ENCODE measurements around the gene SPEM1. TPM values are rescaled to one million over a fixed set of nuclear protein-coding genes. Genes with fewer than 3 reads are reported as not detected.

SPEM1 gene
- total RNA-seq, 1 donor from 2014 or later = 0.23 TPM

GRCh38 chr17:7414837-7415236, 5.3 kb upstream of the SPEM1 start:
- no peaks in the 10 kb centered on the region for H3K27me3 Mint-ChIP-seq (ENCODE audit: low read depth, unreplicated experiment)
- H3K27ac ChIP-seq (ENCODE audit: low read depth, low read length) = no peak overlapping the region
- H3K4me2 ChIP-seq (ENCODE audit: low read length) = no peak overlapping the region
- H2AFZ ChIP-seq (ENCODE audit: low read depth, low read length) = no peak overlapping the region
- peaks cover 4% of the 10 kb centered on the region for H3K4me1 Mint-ChIP-seq (ENCODE audit: low read depth, unreplicated experiment)
- TF ChIP-seq CTCF (IDR thresholded peaks at IDR 0.05; ENCODE audit: insufficient read depth, low read depth, low read length) (no peak), EZH2 (IDR thresholded peaks at IDR 0.05; ENCODE audit: insufficient read depth, low read length) (no peak)
- FAIRE-seq = no peak
- no peaks in the 10 kb centered on the region for H3K79me2 ChIP-seq (ENCODE audit: insufficient read depth, low read length)
- peaks cover 38% of the 10 kb centered on the region for H3K36me3 Mint-ChIP-seq (ENCODE audit: low read depth, unreplicated experiment)
- no peak overlapping the region for H3K4me3 ChIP-seq (ENCODE audit: insufficient read depth, low read depth, low read length)
- no peak overlapping the region for H3K4me3 Mint-ChIP-seq (ENCODE audit: unreplicated experiment)
- H3K9ac ChIP-seq (ENCODE audit: low read length) = no peak overlapping the region
- no peak overlapping the region for H3K27ac Mint-ChIP-seq (ENCODE audit: unreplicated experiment)
- peaks cover 8% of the 10 kb centered on the region for H3K4me1 ChIP-seq (ENCODE audit: insufficient read depth, low read length)
- no peaks in the 10 kb centered on the region for H3K9me3 Mint-ChIP-seq (ENCODE audit: unreplicated experiment)
- no peaks in the 10 kb centered on the region for H3K27me3 ChIP-seq (ENCODE audit: insufficient read depth, low read length)
- no peaks in the 10 kb centered on the region for H3K36me3 ChIP-seq (ENCODE audit: insufficient read depth, low read length)
- no peak for DNase-seq (ENCODE audit: low read depth)
- H4K20me1 ChIP-seq (ENCODE audit: insufficient read depth, low read length) = peaks cover 24% of the 10 kb centered on the region
- no peaks in the 10 kb centered on the region for H3K9me3 ChIP-seq (ENCODE audit: insufficient read depth, low read depth, low read length)

GRCh38 chr17:7415784-7416183, 4.3 kb upstream of the SPEM1 start:
- Mint-ChIP-seq H3K9me3 (ENCODE audit: unreplicated experiment) (no peaks in the 10 kb centered on the region), H3K4me1 (ENCODE audit: low read depth, unreplicated experiment) (peaks cover 4% of the 10 kb centered on the region)

More at GRCh38 chr17:7415784-7416183, 4.3 kb upstream of the SPEM1 start:
- Mint-ChIP-seq H3K36me3 (ENCODE audit: low read depth, unreplicated experiment) (peaks cover 31% of the 10 kb centered on the region), H3K4me3 (ENCODE audit: unreplicated experiment) (no peak overlapping the region), H3K27ac (ENCODE audit: unreplicated experiment) (no peak overlapping the region), H3K27me3 (ENCODE audit: low read depth, unreplicated experiment) (no peaks in the 10 kb centered on the region)
- no peak for TF ChIP-seq EZH2 (IDR thresholded peaks at IDR 0.05; ENCODE audit: insufficient read depth, low read length)
- no peak for TF ChIP-seq CTCF (IDR thresholded peaks at IDR 0.05; ENCODE audit: insufficient read depth, low read depth, low read length)
- no peak for FAIRE-seq
- Histone ChIP-seq H3K27ac (ENCODE audit: low read depth, low read length) (no peak overlapping the region), H3K9ac (ENCODE audit: low read length) (no peak overlapping the region), H3K27me3 (ENCODE audit: insufficient read depth, low read length) (no peaks in the 10 kb centered on the region), H3K79me2 (ENCODE audit: insufficient read depth, low read length) (no peaks in the 10 kb centered on the region), H4K20me1 (ENCODE audit: insufficient read depth, low read length) (peaks cover 19% of the 10 kb centered on the region), H3K4me1 (ENCODE audit: insufficient read depth, low read length) (peaks cover 8% of the 10 kb centered on the region), H3K4me3 (ENCODE audit: insufficient read depth, low read depth, low read length) (no peak overlapping the region), H3K36me3 (ENCODE audit: insufficient read depth, low read length) (no peaks in the 10 kb centered on the region), H3K4me2 (ENCODE audit: low read length) (no peak overlapping the region), H2AFZ (ENCODE audit: low read depth, low read length) (no peak overlapping the region), H3K9me3 (ENCODE audit: insufficient read depth, low read depth, low read length) (no peaks in the 10 kb centered on the region)
- no peak for DNase-seq (ENCODE audit: low read depth)

Data from astrocyte (in vitro differentiated cells and primary cell).